ENCODE results near the gene IFT43.

The IFT43 gene

GRCh38 chr14:76012354-76012753 lies 26.8 kb downstream of the IFT43 start:
- TF ChIP-seq, protein P1, sequence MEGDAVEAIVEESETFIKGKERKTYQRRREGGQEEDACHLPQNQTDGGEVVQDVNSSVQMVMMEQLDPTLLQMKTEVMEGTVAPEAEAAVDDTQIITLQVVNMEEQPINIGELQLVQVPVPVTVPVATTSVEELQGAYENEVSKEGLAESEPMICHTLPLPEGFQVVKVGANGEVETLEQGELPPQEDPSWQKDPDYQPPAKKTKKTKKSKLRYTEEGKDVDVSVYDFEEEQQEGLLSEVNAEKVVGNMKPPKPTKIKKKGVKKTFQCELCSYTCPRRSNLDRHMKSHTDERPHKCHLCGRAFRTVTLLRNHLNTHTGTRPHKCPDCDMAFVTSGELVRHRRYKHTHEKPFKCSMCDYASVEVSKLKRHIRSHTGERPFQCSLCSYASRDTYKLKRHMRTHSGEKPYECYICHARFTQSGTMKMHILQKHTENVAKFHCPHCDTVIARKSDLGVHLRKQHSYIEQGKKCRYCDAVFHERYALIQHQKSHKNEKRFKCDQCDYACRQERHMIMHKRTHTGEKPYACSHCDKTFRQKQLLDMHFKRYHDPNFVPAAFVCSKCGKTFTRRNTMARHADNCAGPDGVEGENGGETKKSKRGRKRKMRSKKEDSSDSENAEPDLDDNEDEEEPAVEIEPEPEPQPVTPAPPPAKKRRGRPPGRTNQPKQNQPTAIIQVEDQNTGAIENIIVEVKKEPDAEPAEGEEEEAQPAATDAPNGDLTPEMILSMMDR (IDR thresholded peaks at IDR 0.05; ENCODE audit: low read depth, low read length), result no peak

DNA sequence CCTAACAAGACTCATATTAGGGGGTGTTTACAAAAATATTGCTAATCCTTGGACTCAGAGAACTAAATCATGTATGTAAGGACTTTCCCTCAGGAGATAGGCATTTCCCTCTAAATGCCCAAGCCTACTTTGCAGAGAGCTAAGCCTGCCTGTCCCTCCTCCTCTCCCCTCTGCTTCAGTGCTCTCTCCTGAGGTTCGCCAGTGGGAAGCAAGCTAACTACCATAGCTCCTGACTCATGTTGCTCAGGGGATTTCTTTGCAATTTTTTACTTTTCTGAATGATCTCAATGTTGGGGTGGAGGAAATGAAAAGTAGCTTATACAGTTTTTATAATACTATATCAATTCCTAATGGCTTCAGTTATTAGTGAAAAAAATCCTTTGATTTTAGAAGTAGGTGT lies 29.6 kb downstream of the IFT43 start:
- no peak for DNase-seq (ENCODE audit: extremely low read depth, low read depth)
- TF ChIP-seq, protein P1 (IDR thresholded peaks at IDR 0.05; ENCODE audit: low read depth, low read length), result no peak

More at GRCh38 chr14:76012354-76012753, 26.8 kb downstream of the IFT43 start:
- no peak for DNase-seq (ENCODE audit: extremely low read depth, low read depth)

DNA sequence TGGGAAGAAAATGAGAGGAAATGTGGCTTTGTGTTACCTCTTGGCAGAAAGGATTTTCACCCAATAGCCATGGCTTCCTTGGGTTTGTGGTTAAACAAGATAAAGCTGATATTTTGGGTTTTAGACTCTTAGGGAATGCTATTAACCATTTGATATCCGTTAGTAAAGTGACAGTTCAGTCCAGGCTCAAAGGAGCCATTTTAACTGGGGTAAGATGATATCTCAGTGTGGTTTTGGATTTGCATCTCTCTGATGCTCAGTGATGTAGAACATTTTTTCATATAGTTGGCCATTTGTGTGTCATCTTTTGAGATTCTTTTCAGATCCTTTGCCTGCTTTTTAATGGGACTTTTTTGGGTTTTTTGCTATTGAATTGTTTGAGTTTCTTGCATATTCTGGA lies 30.1 kb downstream of the IFT43 start:
- no peak for DNase-seq (ENCODE audit: extremely low read depth, low read depth)
- TF ChIP-seq, protein P1 (IDR thresholded peaks at IDR 0.05; ENCODE audit: low read depth, low read length), result no peak

DNA sequence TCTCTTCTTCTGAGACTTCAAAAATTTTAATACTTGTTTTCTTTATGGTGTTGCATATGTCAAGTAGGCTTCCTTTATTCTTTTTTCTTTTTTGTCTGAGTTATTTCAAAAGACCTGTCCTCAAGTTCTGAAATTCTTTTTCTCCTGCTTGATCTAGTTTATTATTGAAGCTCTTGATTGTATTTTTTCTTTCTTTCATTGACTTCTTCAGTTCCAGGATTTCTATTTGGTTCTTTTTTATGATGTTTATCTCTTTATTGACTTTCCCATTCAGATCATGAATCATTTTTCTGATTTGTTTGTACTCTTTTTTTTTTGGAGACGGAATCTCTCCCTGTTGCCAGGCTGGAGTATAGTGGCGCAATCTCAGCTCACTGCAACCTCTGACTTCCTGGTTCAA lies 34.1 kb downstream of the IFT43 start:
- no peak for DNase-seq (ENCODE audit: extremely low read depth, low read depth)
- TF ChIP-seq, protein P1 (IDR thresholded peaks at IDR 0.05; ENCODE audit: low read depth, low read length), result no peak

DNA sequence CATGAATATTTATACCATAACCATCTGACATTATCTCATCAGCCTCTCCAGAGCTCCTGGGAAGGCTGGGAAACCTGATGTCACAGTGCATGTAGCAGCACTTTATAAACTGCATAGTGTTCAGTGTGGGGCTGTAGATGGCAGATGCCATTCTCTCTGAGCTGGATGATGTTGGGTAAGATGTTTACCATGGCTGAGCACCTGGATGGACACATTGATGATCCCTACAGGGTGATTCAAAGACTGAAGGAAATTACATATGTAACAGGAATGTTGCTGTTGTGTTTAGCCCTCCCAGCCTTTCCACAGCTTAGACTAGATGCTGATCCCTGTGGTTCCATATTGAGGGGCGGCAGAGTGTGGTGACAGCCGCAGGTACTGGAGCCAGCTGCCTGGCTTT lies 37.4 kb downstream of the IFT43 start:
- DNase-seq (ENCODE audit: extremely low read depth, low read depth), result no peak
- TF ChIP-seq, protein P1 (IDR thresholded peaks at IDR 0.05; ENCODE audit: low read depth, low read length), result no peak

DNA sequence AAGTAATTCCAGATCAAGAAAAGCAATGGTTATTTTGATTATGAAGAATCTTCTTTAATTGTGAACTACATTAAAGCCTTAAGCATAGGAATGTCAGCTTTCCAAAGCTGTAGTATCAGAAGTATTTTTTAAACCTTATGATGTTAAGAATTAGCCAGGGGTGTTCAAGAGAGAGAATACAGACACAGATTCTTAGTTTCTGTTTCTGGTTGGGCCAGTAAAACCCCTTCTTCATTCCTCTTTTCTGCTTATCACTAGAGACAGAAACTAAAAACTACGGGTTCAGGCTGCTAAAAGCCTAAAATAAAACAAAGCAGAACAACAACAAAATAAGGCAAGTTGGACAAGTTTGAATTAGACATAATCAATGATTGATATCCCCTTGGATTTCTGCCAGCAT lies 38.2 kb downstream of the IFT43 start:
- DNase-seq (ENCODE audit: extremely low read depth, low read depth), result no peak
- TF ChIP-seq, protein P1 (IDR thresholded peaks at IDR 0.05; ENCODE audit: low read depth, low read length), result no peak

DNA sequence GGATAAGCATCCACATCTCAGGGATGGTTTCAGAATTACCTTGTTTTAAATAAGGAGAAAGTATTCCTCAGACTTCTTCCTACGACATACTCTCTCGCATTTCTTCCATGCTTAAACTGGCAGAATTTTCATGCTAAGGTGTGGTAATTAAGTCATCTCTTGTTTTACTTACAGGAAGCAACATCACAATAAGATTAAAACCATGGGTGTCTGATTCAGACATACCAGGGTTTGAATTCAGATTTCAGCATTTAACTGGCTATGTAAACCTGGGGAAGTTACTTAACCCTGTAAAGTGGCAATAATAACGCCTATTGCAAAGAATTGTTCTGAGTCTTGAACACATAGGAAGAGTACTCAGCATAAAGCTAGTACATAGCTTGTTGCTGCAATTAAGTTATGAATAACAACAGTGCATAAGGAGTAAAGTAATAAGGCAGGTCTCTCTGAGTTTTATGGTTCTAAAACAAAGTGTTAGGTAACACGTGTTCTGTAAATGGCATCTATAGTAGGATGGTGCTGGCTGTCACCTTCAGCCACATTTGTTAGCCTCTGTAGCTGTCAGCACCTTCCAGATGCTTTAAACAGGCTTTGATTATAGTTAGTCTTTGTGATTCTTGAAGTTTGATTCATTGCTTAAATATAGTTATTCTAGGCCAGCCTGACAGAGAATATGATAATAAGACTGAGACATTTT lies 38.8 kb downstream of the IFT43 start:
- no peak for DNase-seq (ENCODE audit: extremely low read depth, low read depth)
- TF ChIP-seq, protein P1 (IDR thresholded peaks at IDR 0.05; ENCODE audit: low read depth, low read length), result no peak
